H1 (cell line): Measurements from ENCODE around the gene ITGA5. TPM values are rescaled to one million over a fixed set of nuclear protein-coding genes. Genes with fewer than 3 reads are reported as not detected.
A peak's percentile ranks its signal among the peaks of the same experiment; 100 is the strongest.

Source experiments
- CTCF ChIA-PET: fragments of 300-600 bp; sonication (Branson Sonifier 250); formaldehyde crosslinking; loops from one replicate; lab custom pipeline; 2021; ENCODE audit not compliant: partially characterized antibody; lab: Charles Lee
- POLR2A ChIA-PET: fragments of 300-600 bp; sonication (Branson Sonifier 250); formaldehyde crosslinking; loops from one replicate; lab custom pipeline; 2021; ENCODE audit warnings: inconsistent platforms; ENCODE audit not compliant: partially characterized antibody; lab: Charles Lee
- DNase-seq, 2 experiments: peaks; one replicate each; pipeline versions ENCODE4 v3.0.0 to v3.0.0-alpha.2; 2010 to 2022; ENCODE audit warnings: low spot score in 2 of 2, low read depth in 1 of 2, mixed read lengths in 1 of 2
- FAIRE-seq: peaks from 2 replicates; lab custom pipeline; 2011; peaks lifted over from hg19 to GRCh38; lab: Jason Lieb, UNC
- H2AFZ ChIP-seq: 2 replicates; pipeline ENCODE4 v1.8.1; 2012; ENCODE audit warnings: low read length, inconsistent platforms
- H2AK5ac ChIP-seq: 2 replicates; pipeline ENCODE4 v1.6.1; 2013; ENCODE audit warnings: low read depth, low read length
- H2BK120ac ChIP-seq: replicated peaks from 2 replicates; pipeline ENCODE3; 2013; ENCODE audit warnings: low read depth, low read length, inconsistent platforms
- H2BK12ac ChIP-seq: 2 replicates; pipeline ENCODE4 v1.6.1; 2013; ENCODE audit warnings: low read depth, low read length
- H2BK15ac ChIP-seq: 2 replicates; pipeline ENCODE4 v1.6.1; 2013; ENCODE audit warnings: low read length
- H2BK20ac ChIP-seq: 2 replicates; pipeline ENCODE4 v1.6.1; 2013; ENCODE audit warnings: low read length
- H2BK5ac ChIP-seq: 2 replicates; pipeline ENCODE4 v1.6.1; 2013; ENCODE audit warnings: low read depth, low read length
- H3K14ac ChIP-seq: 2 replicates; pipeline ENCODE4 v1.6.1; 2013; ENCODE audit warnings: inconsistent platforms; ENCODE audit not compliant: insufficient read length
- H3K18ac ChIP-seq: 2 replicates; pipeline ENCODE4 v1.6.1; 2013; ENCODE audit warnings: low read length; ENCODE audit errors: extremely low read depth
- H3K23ac ChIP-seq: 2 replicates; pipeline ENCODE4 v1.6.1; 2013; ENCODE audit warnings: inconsistent platforms; ENCODE audit not compliant: insufficient read length
- H3K23me2 ChIP-seq: 2 replicates; pipeline ENCODE4 v1.6.1; 2013; ENCODE audit warnings: low read depth, low read length
- H3K27ac ChIP-seq: 2 replicates; pipeline ENCODE4 v1.6.1; 2011; ENCODE audit warnings: low read depth, low read length, inconsistent platforms
- H3K27me3 ChIP-seq, 4 experiments: replicated peaks in 1 of 4; 1 replicate in 1 of 4; 2 replicates in 3 of 4; pipeline versions ENCODE4 v1.6.1 to v1.8.1; 2011 to 2013; ENCODE audit warnings: low read length in 3 of 4, mild to moderate bottlenecking in 3 of 4, inconsistent platforms in 2 of 4, mixed read lengths in 2 of 4, moderate library complexity in 1 of 4; ENCODE audit not compliant: control insufficient read depth in 3 of 4, insufficient read depth in 3 of 4; ENCODE audit errors: extremely low read depth in 1 of 4
- H3K36me3 ChIP-seq, 4 experiments: 2 replicates each; pipeline versions ENCODE4 v1.6.1 to v1.8.1; 2011 to 2013; ENCODE audit warnings: mild to moderate bottlenecking in 4 of 4, low read length in 3 of 4, moderate library complexity in 2 of 4, control low read depth in 1 of 4, inconsistent platforms in 1 of 4; ENCODE audit not compliant: insufficient read depth in 4 of 4, control insufficient read depth in 2 of 4
- H3K4ac ChIP-seq: replicated peaks from 2 replicates; pipeline ENCODE3; 2013; ENCODE audit warnings: low read length, low read depth, mixed read lengths, inconsistent platforms; ENCODE audit not compliant: insufficient read length
- H3K4me1 ChIP-seq, 4 experiments: replicated peaks in 1 of 4; 1 replicate in 1 of 4; 2 replicates in 3 of 4; pipeline versions ENCODE4 v1.6.1 to v1.8.1; 2011 to 2013; ENCODE audit warnings: low read length in 3 of 4, inconsistent platforms in 2 of 4, mixed read lengths in 1 of 4; ENCODE audit not compliant: insufficient read depth in 4 of 4, control insufficient read depth in 3 of 4
- H3K4me2 ChIP-seq, 2 experiments: 2 replicates each; pipeline versions ENCODE4 v1.6.1 to v1.8.1; 2011 to 2013; ENCODE audit warnings: low read depth in 2 of 2, low read length in 2 of 2, control low read depth in 1 of 2, inconsistent platforms in 1 of 2, mild to moderate bottlenecking in 1 of 2; ENCODE audit not compliant: insufficient read depth in 1 of 2
- H3K4me3 ChIP-seq, 4 experiments: fragments of 200-600, 300-600 bp in 1 of 4; sonication (generic), shearing (Covaris generic), sonication (Bioruptor Twin) in 1 of 4; 2 replicates each; pipeline versions ENCODE4 v1.5.1 to v1.8.1; 2011 to 2016; ENCODE audit warnings: low read length in 4 of 4, low read depth in 3 of 4, control low read depth in 2 of 4, inconsistent platforms in 2 of 4, mild to moderate bottlenecking in 2 of 4, mixed read lengths in 1 of 4, moderate library complexity in 1 of 4; ENCODE audit not compliant: insufficient read depth in 2 of 4; ENCODE audit errors: extremely low read depth in 1 of 4
- H3K56ac ChIP-seq: replicated peaks from 2 replicates; pipeline ENCODE3; 2013; ENCODE audit warnings: low read depth, mild to moderate bottlenecking, mixed read lengths, low read length, inconsistent platforms; ENCODE audit not compliant: insufficient read length
- H3K79me1 ChIP-seq: 2 replicates; pipeline ENCODE4 v1.6.1; 2013; ENCODE audit warnings: low read depth, low read length, control low read depth
- H3K79me2 ChIP-seq, 2 experiments: 2 replicates each; pipeline versions ENCODE4 v1.6.1 to v1.8.1; 2012 to 2013; ENCODE audit warnings: low read length in 2 of 2, mild to moderate bottlenecking in 2 of 2, inconsistent platforms in 1 of 2; ENCODE audit not compliant: insufficient read depth in 2 of 2, control insufficient read depth in 1 of 2
- H3K9ac ChIP-seq, 4 experiments: replicated peaks in 1 of 4; 1 replicate in 1 of 4; 2 replicates in 3 of 4; pipeline versions ENCODE4 v1.6.1 to v1.8.1; 2011 to 2013; ENCODE audit warnings: low read depth in 3 of 4, low read length in 3 of 4, control low read depth in 2 of 4, mild to moderate bottlenecking in 2 of 4, moderate library complexity in 2 of 4, inconsistent platforms in 1 of 4; ENCODE audit errors: extremely low read depth in 1 of 4
- H3K9me3 ChIP-seq, 2 experiments: 2 replicates each; pipeline versions ENCODE4 v1.6.1 to v1.8.1; 2012 to 2013; ENCODE audit warnings: mild to moderate bottlenecking in 2 of 2, moderate library complexity in 2 of 2, control low read depth in 1 of 2, inconsistent platforms in 1 of 2, low read depth in 1 of 2, low read length in 1 of 2, mixed read lengths in 1 of 2; ENCODE audit not compliant: insufficient read depth in 2 of 2
- H4K20me1 ChIP-seq, 2 experiments: replicated peaks in 1 of 2; 2 replicates each; pipeline versions ENCODE3 to v1.8.1; 2011 to 2013; ENCODE audit warnings: inconsistent platforms in 2 of 2, low read length in 2 of 2, mild to moderate bottlenecking in 1 of 2; ENCODE audit not compliant: insufficient read depth in 2 of 2, control insufficient read depth in 1 of 2
- H4K5ac ChIP-seq: 2 replicates; pipeline ENCODE4 v1.6.1; 2013; ENCODE audit warnings: low read length, low read depth, mixed read lengths, inconsistent platforms; ENCODE audit not compliant: insufficient read length
- H4K8ac ChIP-seq: 2 replicates; pipeline ENCODE4 v1.8.0; 2013; ENCODE audit warnings: mild to moderate bottlenecking, moderate library complexity, low read length, inconsistent platforms; ENCODE audit not compliant: insufficient read depth; ENCODE audit errors: extremely low read depth
- H4K91ac ChIP-seq: replicated peaks from 2 replicates; pipeline ENCODE3; 2013; ENCODE audit warnings: low read length, mixed read lengths, inconsistent platforms; ENCODE audit not compliant: insufficient read length
- BCL11A ChIP-seq, 2 experiments: IDR thresholded peaks; one replicate each; pipeline ENCODE4 v1.6.1; 2011; ENCODE audit warnings: low read depth in 2 of 2, low read length in 2 of 2, mild to moderate bottlenecking in 2 of 2
- CHD2 ChIP-seq: IDR thresholded peaks from 2 replicates; pipeline ENCODE4 v1.6.1; 2012; ENCODE audit warnings: low read length, improper control_type of control experiment
- CTBP2 ChIP-seq: IDR thresholded peaks from 2 replicates; pipeline ENCODE4 v1.7.0; 2011; ENCODE audit warnings: borderline replicate concordance, mild to moderate bottlenecking, moderate library complexity, mixed read lengths, low read length; ENCODE audit not compliant: insufficient read depth, insufficient read length
- KDM4A ChIP-seq: IDR thresholded peaks from one replicate; pipeline ENCODE4 v1.7.1; 2012; ENCODE audit warnings: low read depth, mild to moderate bottlenecking, moderate library complexity, low read length, inconsistent platforms; ENCODE audit not compliant: severe bottlenecking
- POLR2A ChIP-seq, 2 experiments: IDR thresholded peaks; 1 replicate in 1 of 2; 2 replicates in 1 of 2; pipeline ENCODE4 v1.6.1; 2011; ENCODE audit warnings: low read depth in 2 of 2, low read length in 2 of 2, mild to moderate bottlenecking in 2 of 2; ENCODE audit errors: control extremely low read depth in 1 of 2
- SP1 ChIP-seq: IDR thresholded peaks from 2 replicates; pipeline ENCODE4 v1.6.1; 2011; ENCODE audit warnings: low read depth, low read length
- TAF1 ChIP-seq: IDR thresholded peaks from 2 replicates; pipeline ENCODE4 v1.6.1; 2011; ENCODE audit warnings: mild to moderate bottlenecking, low read depth, low read length
- TEAD4 ChIP-seq: IDR thresholded peaks from 2 replicates; pipeline ENCODE4 v1.6.1; 2012; ENCODE audit warnings: low read depth, low read length, inconsistent platforms, mixed read lengths
- WGBS, 2 experiments: shearing (Covaris generic) in 1 of 2; methylation state at CpG; one replicate each; pipeline versions ENCODE4 v1.1.6 to v1.1.7; 2013 to 2015; ENCODE audit warnings: low lambda C conversion rate in 2 of 2, mixed read lengths in 2 of 2, inconsistent platforms in 1 of 2, low coverage in 1 of 2, missing lambda C conversion rate in 1 of 2; ENCODE audit not compliant: insufficient replicate concordance in 2 of 2, insufficient coverage in 1 of 2, insufficient read length in 1 of 2; ENCODE audit errors: extremely low coverage in 1 of 2, missing lambda C conversion rate in 1 of 2; 5-methylcytosine and 5-hydroxymethylcytosine counted together
- polyA plus RNA-seq, 7 experiments: library from polyadenylated mRNA; depleted of rRNA in 3 of 7; stranded (reverse) in 5 of 7; unstranded in 2 of 7; fragments of >200 nt in 5 of 7; fragments of 200-250 nt in 2 of 7; gene quantifications; 1 replicate in 5 of 7; 2 replicates in 1 of 7; 4 replicates in 1 of 7; pipeline versions ENCODE4 v1.2.1 to v1.2.3, GENCODE V29; 2011 to 2013; ENCODE audit warnings: missing spikeins in 2 of 7, mixed read lengths in 2 of 7
- total RNA-seq: library from RNA; stranded (reverse); fragmentation: NEBNext Ultra II Directional; extraction: Animal tissue kit (Norgen Biotek cat#: 25700); gene quantifications from 2 replicates; pipeline ENCODE4 v1.2.1, GENCODE V29; 2021
- TF ChIP-seq, protein P1 (sequence below): IDR thresholded peaks from 2 replicates; pipeline ENCODE4 v1.6.1; 2011; ENCODE audit warnings: low read depth, mild to moderate bottlenecking, low read length; ENCODE audit not compliant: insufficient read depth

ITGA5 gene
- total and polyA plus RNA-seq, 2 of the 8 experiments (the other 6 are each of a cell fraction or from before 2014, with no cell fraction given) = 11.6 to 19.4 TPM

DNA sequence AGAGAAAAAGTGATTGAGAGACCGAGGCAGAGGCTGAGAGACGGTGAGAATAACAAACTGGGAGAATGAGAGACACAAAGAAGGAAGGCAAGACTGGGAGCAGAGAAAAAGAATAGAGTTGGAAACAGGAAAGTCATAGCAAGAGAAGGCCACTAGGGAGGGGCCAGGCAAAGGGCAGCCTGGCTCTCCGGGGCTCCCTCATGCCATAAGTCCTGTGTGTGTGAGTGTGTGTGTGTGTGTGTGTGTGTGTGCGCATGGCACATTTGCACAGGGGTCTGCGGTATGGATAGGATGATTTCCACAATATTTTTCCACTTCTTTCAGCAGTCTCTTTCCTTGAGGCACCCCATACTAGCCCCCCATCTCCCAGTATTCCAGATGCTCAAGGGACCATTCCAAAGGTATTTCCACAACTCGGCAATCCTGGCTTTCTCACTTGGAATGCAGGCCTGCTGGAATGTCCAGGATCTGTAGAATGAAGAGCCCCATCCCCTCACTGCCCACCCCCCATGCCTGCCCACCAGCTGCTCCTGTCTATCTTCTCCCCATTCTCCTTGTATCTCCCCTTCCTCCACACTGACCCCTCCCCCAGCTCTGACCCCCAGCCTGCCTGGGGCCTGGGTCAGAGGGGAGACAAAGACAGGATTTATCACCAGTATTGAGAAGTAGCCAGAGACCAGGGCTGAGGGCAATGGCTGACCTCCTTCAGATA, 63.8 kb downstream of the ITGA5 start:
- Histone ChIP-seq H3K4me3 (peak overlapping the region in 1 of 4 experiments; percentile 17; a peak in 1 of 8 replicates), H4K8ac (no peak overlapping the region), H3K9ac (no peak overlapping the region), H3K9me3 (no peaks in the 10 kb centered on the region), H3K23ac (no peak overlapping the region), H2BK120ac (no peak overlapping the region), H4K91ac (no peak overlapping the region), H4K20me1 (no peaks in the 10 kb centered on the region), H3K4me1 (peaks cover 33 to 76% (median 36%) of the 10 kb centered on the region in 4 experiments), H3K36me3 (no peaks in the 10 kb centered on the region), H3K18ac (peak overlapping the region; percentile 72; the same call in 1 of the 2 replicates), H3K4me2 (peak overlapping the region; percentile 4 to 9; a peak in 1 of 4 replicates), H2BK20ac (0 out of 2 replicates have a peak overlapping the region, but pooled peaks have one; percentile 55), H3K79me1 (no peaks in the 10 kb centered on the region), H4K5ac (no peak overlapping the region), H2BK12ac (peak overlapping the region; percentile 42; the same call in 1 of the 2 replicates), H3K79me2 (no peaks in the 10 kb centered on the region), H3K14ac (no peak overlapping the region), H2BK5ac (peak overlapping the region; percentile 9; the same call in 1 of the 2 replicates), H3K27me3 (peaks cover 0 to 4% (median 2%) of the 10 kb centered on the region in 4 experiments; a peak in 2 of 7 replicates), H2AFZ (no peak overlapping the region), H3K56ac (no peak overlapping the region), H3K4ac (no peak overlapping the region), H2AK5ac (0 out of 2 replicates have a peak overlapping the region, but pooled peaks have one; percentile 54), H3K23me2 (peaks cover 17% of the 10 kb centered on the region), H2BK15ac (0 out of 2 replicates have a peak overlapping the region, but pooled peaks have one; percentile 75), H3K27ac (no peak overlapping the region; the same call in 1 of the 2 replicates)
- peak in 1 of 2 experiments; percentile 47 for DNase-seq
- no peak for FAIRE-seq
- 71% methylated on average over 6 of the region's 6 CpGs; no CpG with 5 or more reads in 1 of the 2 experiments for WGBS, 2 experiments
- ChIA-PET CTCF (interaction anchor here (1.2 to 9.2 kb wide), 8 partner anchors 13 to 137 kb away, joined by 4 to 348 read pairs (median 12); partner anchors contain the start of genes COPZ1, NFE2 and ZNF385A), POLR2A (interaction anchor here (0.9 to 9.2 kb wide), 5 partner anchors 11 to 75 kb away, joined by 3 to 133 read pairs (median 102); partner anchors contain the start of genes CBX5 and HNRNPA1)
- no peak for TF ChIP-seq BCL11A (IDR thresholded peaks at IDR 0.05; ENCODE audit: low read depth in 2 of 2, low read length in 2 of 2)
- no peak for TF ChIP-seq CTBP2
- TF ChIP-seq SP1 = peak; percentile 67; the same call in 1 of the 2 replicates
- TF ChIP-seq TAF1 = 0 out of 2 replicates have a peak, but pooled peaks have one; percentile 17
- no peak for TF ChIP-seq KDM4A
- TF ChIP-seq POLR2A (IDR thresholded peaks at IDR 0.05; ENCODE audit: control extremely low read depth in 1 of 2, low read depth in 2 of 2, low read length in 2 of 2) = peak in 1 of 2 experiments; percentile 24; a peak in 1 of 3 replicates
- TF ChIP-seq, protein P1, sequence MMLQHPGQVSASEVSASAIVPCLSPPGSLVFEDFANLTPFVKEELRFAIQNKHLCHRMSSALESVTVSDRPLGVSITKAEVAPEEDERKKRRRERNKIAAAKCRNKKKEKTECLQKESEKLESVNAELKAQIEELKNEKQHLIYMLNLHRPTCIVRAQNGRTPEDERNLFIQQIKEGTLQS = no peak
- TF ChIP-seq TEAD4 = peak; percentile 80
- TF ChIP-seq CHD2 = no peak
